Thymus (tissue), 11 donors: ENCODE results near the gene MADD. TPM values are rescaled to one million over a fixed set of nuclear protein-coding genes. Genes with fewer than 3 reads are reported as not detected.

Experiments used
- DNase-seq, 9 donors: peaks; one replicate each; pipeline ENCODE4 v3.0.0-alpha.2; 2013; ENCODE audit warnings: low spot score in 9 of 9, low read depth in 6 of 9, missing footprints in 1 of 9
- H3K27ac ChIP-seq, 2 donors: one replicate each; pipeline ENCODE4 v1.5.1; 2013; ENCODE audit warnings: control low read depth in 1 of 2, low read depth in 1 of 2, low read length in 1 of 2, mild to moderate bottlenecking in 1 of 2, moderate library complexity in 1 of 2
- H3K27me3 ChIP-seq, 2 donors: one replicate each; pipeline ENCODE4 v1.5.1; 2013; ENCODE audit warnings: low read length in 1 of 2; ENCODE audit not compliant: control insufficient read depth in 2 of 2, insufficient read depth in 1 of 2
- H3K36me3 ChIP-seq, 2 donors: one replicate each; pipeline ENCODE4 v1.5.1; 2013; ENCODE audit warnings: low read length in 1 of 2, mild to moderate bottlenecking in 1 of 2, moderate library complexity in 1 of 2; ENCODE audit not compliant: control insufficient read depth in 2 of 2, insufficient read depth in 2 of 2
- H3K4me1 ChIP-seq, 2 donors: one replicate each; pipeline ENCODE4 v1.5.1; 2013; ENCODE audit warnings: low read length in 2 of 2; ENCODE audit not compliant: control insufficient read depth in 2 of 2, insufficient read depth in 2 of 2
- H3K4me3 ChIP-seq, 2 donors: one replicate each; pipeline ENCODE4 v1.5.1; 2013; ENCODE audit warnings: low read length in 2 of 2, control low read depth in 1 of 2, mild to moderate bottlenecking in 1 of 2
- H3K9me3 ChIP-seq, 2 donors: one replicate each; pipeline ENCODE4 v1.5.1; 2013; ENCODE audit warnings: low read length in 1 of 2, mild to moderate bottlenecking in 1 of 2; ENCODE audit not compliant: control insufficient read depth in 2 of 2, insufficient read depth in 1 of 2
- WGBS: extraction: QIAGEN DNeasy Blood & Tissue Kit; methylation state at CpG from one replicate; pipeline ENCODE4 v1.1.7; 2013; 5-methylcytosine and 5-hydroxymethylcytosine counted together
- polyA plus RNA-seq: library from polyadenylated mRNA; stranded (reverse); fragments of 200-250 nt; gene quantifications from one replicate; pipeline ENCODE4 v1.2.3, GENCODE V29; 2013
- total RNA-seq: library from RNA; stranded (reverse); fragments of 120-200 nt; gene quantifications from one replicate; pipeline ENCODE4 v1.2.4, GENCODE V29; 2013
- donor health status: healthy.

The MADD gene
- total and polyA plus RNA-seq, 2 donors: 17.0 to 26.0 TPM

- Histone ChIP-seq H3K4me1 (no peaks in the 10 kb centered on the region), H3K4me3 (no peak overlapping the region), H3K36me3 (peaks cover 80 to 88% of the 10 kb centered on the region in 2 donors), H3K27me3 (no peaks in the 10 kb centered on the region), H3K27ac (no peak overlapping the region), H3K9me3 (no peaks in the 10 kb centered on the region)
- WGBS: 98% methylated on average over 3 of the region's 3 CpGs
- DNase-seq: no peak
Measured at GRCh38 chr11:47278058-47278457, 8.1 kb downstream of the MADD start.

GRCh38 chr11:47278769-47279168 is 8.8 kb downstream of the MADD start:
- no peaks in the 10 kb centered on the region for H3K27me3 ChIP-seq
- H3K4me3 ChIP-seq: no peak overlapping the region
- 97% methylated on average over 4 of the region's 4 CpGs for WGBS
- H3K4me1 ChIP-seq: no peaks in the 10 kb centered on the region
- H3K36me3 ChIP-seq: peaks cover 81 to 87% of the 10 kb centered on the region in 2 donors
- H3K9me3 ChIP-seq: no peaks in the 10 kb centered on the region
- DNase-seq: no peak
- H3K27ac ChIP-seq: no peak overlapping the region

- H3K4me1 ChIP-seq: no peaks in the 10 kb centered on the region
- DNase-seq: no peak
- peaks cover 83 to 88% of the 10 kb centered on the region in 2 donors for H3K36me3 ChIP-seq
- H3K27ac ChIP-seq: no peak overlapping the region
- H3K9me3 ChIP-seq: no peaks in the 10 kb centered on the region
- H3K4me3 ChIP-seq: no peak overlapping the region
- H3K27me3 ChIP-seq: no peaks in the 10 kb centered on the region
Measured at GRCh38 chr11:47280099-47280498, 10.2 kb downstream of the MADD start.

GRCh38 chr11:47280860-47281259 is 10.9 kb downstream of the MADD start:
- DNase-seq: no peak
- Histone ChIP-seq H3K36me3 (peaks cover 82 to 90% of the 10 kb centered on the region in 2 donors), H3K4me3 (no peak overlapping the region), H3K9me3 (no peaks in the 10 kb centered on the region), H3K27me3 (no peaks in the 10 kb centered on the region), H3K27ac (no peak overlapping the region), H3K4me1 (no peaks in the 10 kb centered on the region)
- WGBS: 97% methylated on average over 5 of the region's 5 CpGs

GRCh38 chr11:47282462-47282861 is 12.5 kb downstream of the MADD start:
- 98% methylated on average over 7 of the region's 7 CpGs for WGBS

GRCh38 chr11:47284151-47284550 is 14.2 kb downstream of the MADD start:
- no peak overlapping the region for H3K27ac ChIP-seq
- H3K4me1 ChIP-seq: no peaks in the 10 kb centered on the region
- no peak for DNase-seq
- no peaks in the 10 kb centered on the region for H3K9me3 ChIP-seq
- WGBS: 99% methylated on average over 4 of the region's 4 CpGs
- H3K27me3 ChIP-seq: no peaks in the 10 kb centered on the region
- H3K36me3 ChIP-seq: peaks cover 79 to 90% of the 10 kb centered on the region in 2 donors
- no peak overlapping the region for H3K4me3 ChIP-seq

More at GRCh38 chr11:47282462-47282861, 12.5 kb downstream of the MADD start:
- no peak for DNase-seq
- Histone ChIP-seq H3K27ac (no peak overlapping the region), H3K9me3 (no peaks in the 10 kb centered on the region), H3K4me1 (no peaks in the 10 kb centered on the region), H3K4me3 (no peak overlapping the region), H3K27me3 (no peaks in the 10 kb centered on the region), H3K36me3 (peaks cover 77 to 88% of the 10 kb centered on the region in 2 donors)

GRCh38 chr11:47285969-47286770 is 16.2 kb downstream of the MADD start:
- Histone ChIP-seq H3K27ac (no peak overlapping the region), H3K9me3 (no peaks in the 10 kb centered on the region), H3K27me3 (no peaks in the 10 kb centered on the region), H3K36me3 (peaks cover 80 to 91% of the 10 kb centered on the region in 2 donors), H3K4me3 (no peak overlapping the region), H3K4me1 (no peaks in the 10 kb centered on the region)
- WGBS: 98% methylated on average over 13 of the region's 13 CpGs
- DNase-seq: no peak

- no peak overlapping the region for H3K27ac ChIP-seq
- no peak for DNase-seq
- WGBS: 98% methylated on average over 5 of the region's 5 CpGs
- H3K36me3 ChIP-seq: peaks cover 85 to 92% of the 10 kb centered on the region in 2 donors
- no peaks in the 10 kb centered on the region for H3K27me3 ChIP-seq
- H3K4me3 ChIP-seq: no peak overlapping the region
- H3K9me3 ChIP-seq: no peaks in the 10 kb centered on the region
- no peaks in the 10 kb centered on the region for H3K4me1 ChIP-seq
Measured at GRCh38 chr11:47288066-47288465, 18.1 kb downstream of the MADD start.

GRCh38 chr11:47289856-47290255 is 19.9 kb downstream of the MADD start:
- Histone ChIP-seq H3K4me3 (no peak overlapping the region), H3K27me3 (no peaks in the 10 kb centered on the region), H3K4me1 (no peaks in the 10 kb centered on the region), H3K27ac (no peak overlapping the region), H3K9me3 (no peaks in the 10 kb centered on the region), H3K36me3 (peaks cover 83 to 90% of the 10 kb centered on the region in 2 donors)
- WGBS: 97% methylated on average over 15 of the region's 15 CpGs
- DNase-seq: no peak
